WTC11 (cell line): ENCODE measurements around the gene BNIP1. TPM values are rescaled to one million over a fixed set of nuclear protein-coding genes. Genes with fewer than 3 reads are reported as not detected.
"Not testable (repeated sequence)": the region's sequence is repeated elsewhere in the genome, so short reads cannot be mapped to it uniquely, and the experiment has no call there.

Experiments used
- ATAC-seq: fragments of 200-7000 bp; cut with Tn5 transposase; 2 replicates; pipeline ENCODE4 v1.10.0; 2021; ENCODE audit warnings: mild to moderate bottlenecking, moderate library complexity
- CTCF ChIA-PET: fragments of 300-600 bp; sonication (Branson Sonifier 250); formaldehyde crosslinking; loops from one replicate; lab custom pipeline; 2021; ENCODE audit warnings: antibody characterized with exemption; lab: Charles Lee
- POLR2A ChIA-PET: fragments of 350-600 bp; sonication (Branson Sonifier 250); formaldehyde crosslinking; loops from one replicate; lab custom pipeline; 2021; ENCODE audit warnings: antibody characterized with exemption; lab: Charles Lee
- DNase-seq: peaks from one replicate; pipeline ENCODE4 v3.0.0; 2021; ENCODE audit warnings: low spot score
- H3K27ac Mint-ChIP-seq: 2 replicates; pipeline ENCODE4 v1.8.0; 2021; ENCODE audit warnings: mixed read lengths
- H3K27me3 Mint-ChIP-seq: 2 replicates; pipeline ENCODE4 v1.8.0; 2021; ENCODE audit warnings: low read depth, mild to moderate bottlenecking, moderate library complexity, mixed read lengths
- H3K36me3 Mint-ChIP-seq: 2 replicates; pipeline ENCODE4 v1.8.0; 2021; ENCODE audit warnings: mixed read lengths
- H3K4me1 Mint-ChIP-seq: 2 replicates; pipeline ENCODE4 v1.8.0; 2022; ENCODE audit warnings: mixed read lengths
- H3K4me3 Mint-ChIP-seq: 2 replicates; pipeline ENCODE4 v1.8.0; 2021; ENCODE audit warnings: mild to moderate bottlenecking, moderate library complexity, mixed read lengths
- H3K9me3 Mint-ChIP-seq: 2 replicates; pipeline ENCODE4 v1.8.0; 2021; ENCODE audit warnings: mixed read lengths
- AR ChIP-seq: fragments of 250-450 bp; sonication (Bioruptor Pico); IDR thresholded peaks from 2 replicates; pipeline ENCODE4 v1.9.0; 2021; ENCODE audit warnings: mild to moderate bottlenecking
- CTCF ChIP-seq: fragments of 200-600 bp; IDR thresholded peaks from 2 replicates; pipeline ENCODE4 v1.8.0; 2022; ENCODE audit warnings: antibody characterized with exemption
- ETV6 ChIP-seq: sonication (generic); formaldehyde crosslinking; IDR thresholded peaks from 2 replicates; pipeline ENCODE4 v1.8.1; 2022; ENCODE audit warnings: mild to moderate bottlenecking, missing genetic modification reagents
- FOXP4 ChIP-seq: sonication (generic); formaldehyde crosslinking; IDR thresholded peaks from 2 replicates; pipeline ENCODE4 v1.8.0; 2022; ENCODE audit warnings: mild to moderate bottlenecking, missing genetic modification reagents
- MXD4 ChIP-seq: fragments of 250-450 bp; sonication (Bioruptor Pico); IDR thresholded peaks from 2 replicates; pipeline ENCODE4 v1.8.0; 2021; ENCODE audit warnings: mild to moderate bottlenecking, moderate library complexity, borderline replicate concordance
- SP1 ChIP-seq: sonication (generic); formaldehyde crosslinking; conservative IDR thresholded peaks from 2 replicates; pipeline ENCODE4 v1.8.1; 2022; ENCODE audit warnings: missing genetic modification reagents
- ZNF121 ChIP-seq: sonication (generic); formaldehyde crosslinking; IDR thresholded peaks from 2 replicates; pipeline ENCODE4 v1.8.0; 2023; ENCODE audit warnings: missing genetic modification reagents
- ZNF396 ChIP-seq: fragments of 250-450 bp; sonication (Bioruptor Pico); IDR thresholded peaks from 2 replicates; pipeline ENCODE4 v1.8.0; 2021; ENCODE audit warnings: mild to moderate bottlenecking, moderate library complexity, borderline replicate concordance
- ZNF423 ChIP-seq: fragments of 250-450 bp; sonication (Bioruptor Pico); IDR thresholded peaks from 2 replicates; pipeline ENCODE4 v2.1.2; 2022; ENCODE audit warnings: mild to moderate bottlenecking, moderate library complexity
- ZNF512 ChIP-seq: sonication (generic); formaldehyde crosslinking; IDR thresholded peaks from 2 replicates; pipeline ENCODE4 v1.8.1; 2022; ENCODE audit warnings: missing genetic modification reagents, borderline replicate concordance
- total RNA-seq: library from RNA; stranded (reverse); gene quantifications from 3 replicates; pipeline ENCODE4 v1.2.3, GENCODE V29; 2021
- TF ChIP-seq, protein P1 (sequence below): sonication (generic); formaldehyde crosslinking; IDR thresholded peaks from 2 replicates; pipeline ENCODE4 v1.8.1; 2022; ENCODE audit warnings: mild to moderate bottlenecking, missing genetic modification reagents, moderate library complexity, borderline replicate concordance
- TF ChIP-seq, protein P2 (sequence below): fragments of 250-450 bp; sonication (Bioruptor Pico); IDR thresholded peaks from 2 replicates; pipeline ENCODE4 v1.8.0; 2021; ENCODE audit warnings: mild to moderate bottlenecking

The BNIP1 gene
- total RNA-seq, 1 experiment from 2014 or later, result 15.4 TPM

DNA sequence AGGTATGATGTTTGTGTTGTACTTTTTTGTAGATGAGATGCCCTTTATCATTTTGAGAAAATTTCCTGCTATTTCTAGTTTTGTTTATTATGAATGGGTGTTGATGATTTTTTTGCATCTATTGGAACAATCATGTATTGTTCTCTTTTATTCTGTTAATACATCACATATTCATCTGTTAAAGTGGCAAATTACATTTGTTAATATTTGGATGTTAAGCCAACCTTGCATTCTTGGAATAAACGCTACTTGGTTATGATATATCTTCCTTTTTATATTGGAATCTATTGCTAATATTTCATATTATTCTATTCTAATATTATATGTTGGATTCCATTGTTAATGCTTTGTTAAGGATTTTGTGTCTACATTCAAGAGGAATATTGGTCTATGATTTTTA, 24.6 kb upstream of the BNIP1 start:
- CTCF ChIA-PET, result no interaction called here
- peaks cover 3% of the 10 kb centered on the region for H3K4me1 Mint-ChIP-seq
- POLR2A ChIA-PET, result no interaction called here
- ATAC-seq, result no peak
- peaks cover 10% of the 10 kb centered on the region for H3K9me3 Mint-ChIP-seq
- H3K27ac Mint-ChIP-seq, result no peak overlapping the region
- H3K36me3 Mint-ChIP-seq, result 0 out of 2 replicates have a peak, but pooled peaks cover 2% of the 10 kb centered on the region
- no peak overlapping the region for H3K4me3 Mint-ChIP-seq
- no peaks in the 10 kb centered on the region for H3K27me3 Mint-ChIP-seq
- DNase-seq, result no peak
- TF ChIP-seq AR (CRISPR knock-in tag), result no peak
- TF ChIP-seq, all 79 proteins: peak for 0

- CTCF ChIA-PET, result no interaction called here
- Mint-ChIP-seq H3K36me3 (0 out of 2 replicates have a peak, but pooled peaks cover 2% of the 10 kb centered on the region), H3K4me3 (no peak overlapping the region), H3K27me3 (no peaks in the 10 kb centered on the region), H3K27ac (no peak overlapping the region), H3K4me1 (no peaks in the 10 kb centered on the region), H3K9me3 (peaks cover 10% of the 10 kb centered on the region)
- DNase-seq (no peak), ATAC-seq (no peak)
- TF ChIP-seq CTCF (no peak), ETV6 (no peak)
- POLR2A ChIA-PET, result no interaction called here
Measured at GRCh38 chr5:173123416-173123815, 20.9 kb upstream of the BNIP1 start.

DNA sequence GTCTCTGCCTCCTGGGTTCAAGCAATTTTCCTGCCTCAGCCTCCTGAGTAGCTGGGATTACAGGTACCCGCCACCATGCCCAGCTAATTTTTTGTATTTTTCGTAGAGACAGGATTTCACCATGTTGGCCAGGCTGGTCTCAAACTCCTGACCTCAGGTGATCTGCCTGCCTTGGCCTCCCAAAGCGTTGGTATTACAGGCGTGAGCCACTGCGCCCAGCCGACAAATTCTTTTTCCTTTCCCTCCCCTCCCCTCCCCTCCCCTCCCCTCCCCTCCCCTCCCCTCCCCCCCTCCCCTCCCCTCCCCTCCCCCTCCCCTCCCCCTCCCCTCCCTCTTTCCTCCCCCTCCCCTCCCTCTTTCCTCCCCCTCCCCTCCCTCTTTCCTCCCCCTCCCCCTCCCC, 12.2 kb upstream of the BNIP1 start:
- ATAC-seq, DNase-seq, CTCF ChIA-PET, H3K4me1 Mint-ChIP-seq, H3K36me3 Mint-ChIP-seq, H3K27me3 Mint-ChIP-seq, H3K9me3 Mint-ChIP-seq, H3K27ac Mint-ChIP-seq, H3K4me3 Mint-ChIP-seq: not testable (repeated sequence)
- POLR2A ChIA-PET, result interaction anchor here (0.7 kb wide), 1 partner anchor 51 kb away, joined by 5 read pairs; no protein-coding TSS in a partner anchor

DNA sequence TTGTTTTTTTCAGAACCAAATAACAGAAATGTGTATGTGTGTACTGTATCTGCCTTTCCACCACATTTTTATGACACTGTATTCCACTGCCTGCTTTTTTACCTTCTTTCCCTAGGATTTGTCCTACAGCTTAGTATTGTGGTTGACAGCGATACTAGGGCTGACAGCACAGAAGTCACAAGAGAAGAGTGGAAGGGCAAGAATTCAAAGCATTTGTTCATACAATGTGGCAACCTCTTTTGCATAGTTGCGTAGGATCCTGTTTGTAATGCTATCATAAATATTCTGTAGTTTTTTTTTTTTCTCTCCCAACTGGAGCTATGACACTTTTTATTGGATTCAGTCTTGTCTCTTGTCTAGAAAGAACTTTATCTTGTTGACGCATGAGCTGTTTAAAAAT, 5.6 kb upstream of the BNIP1 start:
- Mint-ChIP-seq H3K36me3 (no peaks in the 10 kb centered on the region), H3K9me3 (0 out of 2 replicates have a peak, but pooled peaks cover 2% of the 10 kb centered on the region), H3K4me3 (peak overlapping the region; percentile 34), H3K27ac (peak overlapping the region; percentile 23; the same call in 1 of the 2 replicates), H3K27me3 (no peaks in the 10 kb centered on the region; the same call in 1 of the 2 replicates), H3K4me1 (peaks cover 28% of the 10 kb centered on the region)
- ChIA-PET POLR2A (no interaction called here), CTCF (interaction anchor here (0.6 to 2.8 kb wide), 4 partner anchors 82 to 786 kb away, joined by 3 to 11 read pairs (median 5); no protein-coding TSS in a partner anchor)
- TF ChIP-seq FOXP4 (CRISPR knock-in tag), result no peak
- DNase-seq (no peak), ATAC-seq (peak; percentile 52)

- Mint-ChIP-seq H3K4me1 (peaks cover 28% of the 10 kb centered on the region), H3K27me3 (no peaks in the 10 kb centered on the region; the same call in 1 of the 2 replicates), H3K4me3 (peak overlapping the region; percentile 34; the same call in 1 of the 2 replicates)
- no peak for DNase-seq
- ATAC-seq, result peak; percentile 15
- POLR2A ChIA-PET, result no interaction called here
- TF ChIP-seq, protein P1, sequence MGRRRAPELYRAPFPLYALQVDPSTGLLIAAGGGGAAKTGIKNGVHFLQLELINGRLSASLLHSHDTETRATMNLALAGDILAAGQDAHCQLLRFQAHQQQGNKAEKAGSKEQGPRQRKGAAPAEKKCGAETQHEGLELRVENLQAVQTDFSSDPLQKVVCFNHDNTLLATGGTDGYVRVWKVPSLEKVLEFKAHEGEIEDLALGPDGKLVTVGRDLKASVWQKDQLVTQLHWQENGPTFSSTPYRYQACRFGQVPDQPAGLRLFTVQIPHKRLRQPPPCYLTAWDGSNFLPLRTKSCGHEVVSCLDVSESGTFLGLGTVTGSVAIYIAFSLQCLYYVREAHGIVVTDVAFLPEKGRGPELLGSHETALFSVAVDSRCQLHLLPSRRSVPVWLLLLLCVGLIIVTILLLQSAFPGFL, result no peak
- TF ChIP-seq, protein P2, sequence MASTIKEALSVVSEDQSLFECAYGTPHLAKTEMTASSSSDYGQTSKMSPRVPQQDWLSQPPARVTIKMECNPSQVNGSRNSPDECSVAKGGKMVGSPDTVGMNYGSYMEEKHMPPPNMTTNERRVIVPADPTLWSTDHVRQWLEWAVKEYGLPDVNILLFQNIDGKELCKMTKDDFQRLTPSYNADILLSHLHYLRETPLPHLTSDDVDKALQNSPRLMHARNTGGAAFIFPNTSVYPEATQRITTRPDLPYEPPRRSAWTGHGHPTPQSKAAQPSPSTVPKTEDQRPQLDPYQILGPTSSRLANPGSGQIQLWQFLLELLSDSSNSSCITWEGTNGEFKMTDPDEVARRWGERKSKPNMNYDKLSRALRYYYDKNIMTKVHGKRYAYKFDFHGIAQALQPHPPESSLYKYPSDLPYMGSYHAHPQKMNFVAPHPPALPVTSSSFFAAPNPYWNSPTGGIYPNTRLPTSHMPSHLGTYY (CRISPR knock-in tag), result no peak
- TF ChIP-seq MXD4 (no peak), ZNF121 (no peak), SP1 (CRISPR knock-in tag) (no peak), ZNF423 (CRISPR knock-in tag) (no peak), ZNF512 (CRISPR knock-in tag) (no peak), ZNF396 (CRISPR knock-in tag) (no peak)
- TF ChIP-seq, all 79 proteins: peak for 0
- Mint-ChIP-seq H3K27ac (peak overlapping the region; percentile 35; the same call in 1 of the 2 replicates), H3K9me3 (0 out of 2 replicates have a peak, but pooled peaks cover 2% of the 10 kb centered on the region), H3K36me3 (no peaks in the 10 kb centered on the region)
- CTCF ChIA-PET, result interaction anchor here (0.6 to 2.8 kb wide), 5 partner anchors 28 to 423 kb away, joined by 3 to 11 read pairs (median 3); no protein-coding TSS in a partner anchor
Measured at GRCh38 chr5:173139631-173140030, 4.7 kb upstream of the BNIP1 start.
